KMS-11 (cell line): ENCODE results near the gene LRRC7.

Experiments
- H2AFZ ChIP-seq: fragments of 200-600 bp; sonication (generic); 2 replicates; pipeline ENCODE4 v1.6.1; 2016; ENCODE audit warnings: antibody characterized with exemption, mixed run types, low read depth
- H3K27ac ChIP-seq: fragments of 200-600 bp; sonication (generic); 2 replicates; pipeline ENCODE4 v1.6.1; 2016; ENCODE audit warnings: mild to moderate bottlenecking, mixed run types
- H3K27me3 ChIP-seq: fragments of 200-600 bp; sonication (generic); 2 replicates; pipeline ENCODE4 v1.6.1; 2017; ENCODE audit warnings: mild to moderate bottlenecking, low read depth, mixed run types, moderate library complexity; ENCODE audit not compliant: insufficient read depth
- H3K36me3 ChIP-seq: fragments of 200-600 bp; sonication (generic); 2 replicates; pipeline ENCODE4 v1.6.1; 2017; ENCODE audit warnings: mild to moderate bottlenecking, mixed run types; ENCODE audit not compliant: insufficient read depth
- H3K4me1 ChIP-seq: fragments of 200-600 bp; sonication (generic); 2 replicates; pipeline ENCODE4 v1.6.1; 2016; ENCODE audit warnings: mild to moderate bottlenecking, low read depth, mixed run types; ENCODE audit not compliant: poor library complexity, severe bottlenecking
- H3K4me2 ChIP-seq: fragments of 200-600 bp; sonication (generic); 2 replicates; pipeline ENCODE4 v1.7.0; 2016; ENCODE audit warnings: mild to moderate bottlenecking, mixed run types
- H3K4me3 ChIP-seq: fragments of 200-600 bp; sonication (generic); IDR thresholded peaks from 2 replicates; pipeline ENCODE4 v1.6.1; 2017; ENCODE audit warnings: low read depth, low read length, mixed read lengths; ENCODE audit not compliant: insufficient read depth
- H3K79me2 ChIP-seq: fragments of 200-600 bp; sonication (generic); 2 replicates; pipeline ENCODE4 v1.6.1; 2016; ENCODE audit warnings: low read depth, mixed run types; ENCODE audit not compliant: insufficient read depth
- H3K9ac ChIP-seq: fragments of 200-600 bp; sonication (generic); 2 replicates; pipeline ENCODE4 v1.6.1; 2016; ENCODE audit warnings: mild to moderate bottlenecking, mixed run types
- H4K20me1 ChIP-seq: fragments of 200-600 bp; sonication (generic); 2 replicates; pipeline ENCODE4 v1.6.1; 2016; ENCODE audit warnings: mild to moderate bottlenecking, mixed run types; ENCODE audit not compliant: insufficient read depth
- CTCF ChIP-seq: fragments of 200-600 bp; sonication (generic); conservative IDR thresholded peaks from 2 replicates; pipeline ENCODE4 v1.6.1; 2017; ENCODE audit warnings: low read depth, mild to moderate bottlenecking, antibody characterized with exemption, low read length, moderate library complexity, mixed read lengths

LRRC7 gene

GRCh38 chr1:69650779-69651178 is 83.1 kb downstream of the LRRC7 start:
- no peak overlapping the region for H3K4me3 ChIP-seq
- H3K4me2 ChIP-seq = no peak overlapping the region
- no peaks in the 10 kb centered on the region for H3K4me1 ChIP-seq
- H3K27me3 ChIP-seq = no peaks in the 10 kb centered on the region
- no peaks in the 10 kb centered on the region for H3K79me2 ChIP-seq
- no peak overlapping the region for H2AFZ ChIP-seq
- H3K27ac ChIP-seq = no peak overlapping the region
- TF ChIP-seq CTCF = no peak
- H4K20me1 ChIP-seq = no peaks in the 10 kb centered on the region
- no peak overlapping the region for H3K9ac ChIP-seq
- no peaks in the 10 kb centered on the region for H3K36me3 ChIP-seq

- no peak overlapping the region for H3K4me2 ChIP-seq
- no peak overlapping the region for H3K9ac ChIP-seq
- H4K20me1 ChIP-seq = no peaks in the 10 kb centered on the region
- no peaks in the 10 kb centered on the region for H3K27me3 ChIP-seq
- no peak for TF ChIP-seq CTCF
- H3K79me2 ChIP-seq = no peaks in the 10 kb centered on the region
- no peak overlapping the region for H3K27ac ChIP-seq
- no peak overlapping the region for H2AFZ ChIP-seq
- H3K36me3 ChIP-seq = no peaks in the 10 kb centered on the region
- H3K4me3 ChIP-seq = no peak overlapping the region
- H3K4me1 ChIP-seq = no peaks in the 10 kb centered on the region
Observed at GRCh38 chr1:69651656-69652055, 83.9 kb downstream of the LRRC7 start.

- TF ChIP-seq CTCF = no peak
- Histone ChIP-seq H3K4me3 (no peak overlapping the region), H3K4me2 (no peak overlapping the region), H2AFZ (no peak overlapping the region), H3K9ac (no peak overlapping the region), H4K20me1 (no peaks in the 10 kb centered on the region), H3K4me1 (no peaks in the 10 kb centered on the region), H3K79me2 (no peaks in the 10 kb centered on the region), H3K36me3 (no peaks in the 10 kb centered on the region), H3K27ac (no peak overlapping the region), H3K27me3 (no peaks in the 10 kb centered on the region)
Observed at GRCh38 chr1:69657971-69658370, 90.2 kb downstream of the LRRC7 start.

GRCh38 chr1:69661686-69662085 is 94.0 kb downstream of the LRRC7 start:
- no peak overlapping the region for H3K4me3 ChIP-seq
- no peak overlapping the region for H3K4me2 ChIP-seq
- no peak overlapping the region for H3K9ac ChIP-seq
- no peaks in the 10 kb centered on the region for H3K36me3 ChIP-seq
- H3K4me1 ChIP-seq = no peaks in the 10 kb centered on the region
- H3K27me3 ChIP-seq = no peaks in the 10 kb centered on the region
- TF ChIP-seq CTCF = no peak
- H4K20me1 ChIP-seq = no peaks in the 10 kb centered on the region
- no peak overlapping the region for H2AFZ ChIP-seq
- no peak overlapping the region for H3K27ac ChIP-seq
- no peaks in the 10 kb centered on the region for H3K79me2 ChIP-seq

- H3K27me3 ChIP-seq = no peaks in the 10 kb centered on the region
- H3K27ac ChIP-seq = no peak overlapping the region
- no peak for TF ChIP-seq CTCF
- H3K9ac ChIP-seq = no peak overlapping the region
- no peaks in the 10 kb centered on the region for H3K79me2 ChIP-seq
- H4K20me1 ChIP-seq = no peaks in the 10 kb centered on the region
- H3K4me1 ChIP-seq = no peaks in the 10 kb centered on the region
- no peak overlapping the region for H3K4me3 ChIP-seq
- no peak overlapping the region for H3K4me2 ChIP-seq
- no peak overlapping the region for H2AFZ ChIP-seq
- H3K36me3 ChIP-seq = no peaks in the 10 kb centered on the region
Observed at GRCh38 chr1:69662321-69662720, 94.6 kb downstream of the LRRC7 start.
